MCF 10A (cell line): ENCODE results near the gene HNRNPA1. TPM values are rescaled to one million over a fixed set of nuclear protein-coding genes. Genes with fewer than 3 reads are reported as not detected.

ENCODE experiments used
- BruUV-seq: library from RNA; stranded (reverse); fragments of 400-500 nt; replicated peaks from 2 replicates; lab custom pipeline; 2021; lab: Mats Ljungman, UMichigan
- CTCF ChIA-PET: fragments of 300-600 bp; sonication (Branson Sonifier 250); formaldehyde crosslinking; extraction: SDS; loops from one replicate; lab custom pipeline; 2021; ENCODE audit warnings: antibody characterized with exemption, inconsistent platforms; lab: Yijun Ruan, JAX
- POLR2A ChIA-PET: fragments of 300-600, 350-650 bp; sonication (Branson Sonifier 250); formaldehyde crosslinking; extraction: SDS; loops from one replicate; lab custom pipeline; 2020; ENCODE audit warnings: antibody characterized with exemption, inconsistent platforms; lab: Yijun Ruan, JAX
- DNase-seq: peaks from one replicate; pipeline ENCODE4 v3.0.0-alpha.2; 2018; ENCODE audit not compliant: unreplicated experiment
- H3K27ac Mint-ChIP-seq: one replicate; pipeline ENCODE4 v1.8.0; 2022; ENCODE audit warnings: mild to moderate bottlenecking, low read depth, mixed read lengths; ENCODE audit not compliant: unreplicated experiment
- H3K27me3 Mint-ChIP-seq: one replicate; pipeline ENCODE4 v1.8.0; 2022; ENCODE audit warnings: mixed read lengths; ENCODE audit not compliant: insufficient read depth, unreplicated experiment
- H3K36me3 Mint-ChIP-seq: one replicate; pipeline ENCODE4 v1.8.0; 2022; ENCODE audit warnings: mild to moderate bottlenecking, moderate library complexity, mixed read lengths; ENCODE audit not compliant: insufficient read depth, unreplicated experiment
- H3K4me1 Mint-ChIP-seq: one replicate; pipeline ENCODE4 v1.8.0; 2022; ENCODE audit warnings: mixed read lengths; ENCODE audit not compliant: insufficient read depth, unreplicated experiment
- H3K4me3 Mint-ChIP-seq: one replicate; pipeline ENCODE4 v1.8.0; 2022; ENCODE audit warnings: mild to moderate bottlenecking, moderate library complexity, mixed read lengths; ENCODE audit not compliant: unreplicated experiment
- H3K9me3 Mint-ChIP-seq: one replicate; pipeline ENCODE4 v1.8.0; 2022; ENCODE audit warnings: mixed read lengths; ENCODE audit not compliant: unreplicated experiment
- CTCF ChIP-seq: fragments of 200-600 bp; IDR thresholded peaks from one replicate; pipeline ENCODE4 v1.8.0; 2022; ENCODE audit warnings: antibody characterized with exemption, mild to moderate bottlenecking; ENCODE audit not compliant: unreplicated experiment
- intact Hi-C: fragments of 100-400 bp; cut with micrococcal nuclease; formaldehyde crosslinking; loops from 2 replicates; pipeline ENCODE4 v1.14.1; 2022
- total RNA-seq: library from RNA; stranded (reverse); gene quantifications from 2 replicates; pipeline ENCODE4 v1.2.3, GENCODE V29; 2022

HNRNPA1 gene
- total RNA-seq, 1 experiment from 2014 or later: 1,435 TPM

- POLR2A ChIA-PET: interaction anchor here (1.5 to 6.4 kb wide), 3 partner anchors 8 to 32 kb away, joined by 3 to 65 read pairs (median 34); partner anchors contain the start of genes CBX5, COPZ1, HNRNPA1 and NFE2
- no TSS peak for BruUV-seq
- no peak for DNase-seq
- Mint-ChIP-seq H3K9me3 (no peaks in the 10 kb centered on the region), H3K4me1 (peaks cover 8% of the 10 kb centered on the region), H3K27ac (no peak overlapping the region), H3K36me3 (peaks cover 15% of the 10 kb centered on the region), H3K4me3 (no peak overlapping the region), H3K27me3 (no peaks in the 10 kb centered on the region)
- TF ChIP-seq CTCF: no peak
- CTCF ChIA-PET: interaction anchor here (0.6 to 6.2 kb wide), 22 partner anchors 8 to 876 kb away, joined by 3 to 57 read pairs (median 5); partner anchors contain the start of genes COPZ1 and NFE2
- intact Hi-C loops: no loop called here
Observed at GRCh38 chr12:54292083-54292930, 11.8 kb downstream of the HNRNPA1 start.

GRCh38 chr12:54292931-54293241 is 12.4 kb downstream of the HNRNPA1 start:
- no peak for TF ChIP-seq CTCF
- ChIA-PET CTCF (interaction anchor here (0.6 to 6.2 kb wide), 20 partner anchors 9 to 876 kb away, joined by 3 to 57 read pairs (median 6); partner anchors contain the start of genes COPZ1 and NFE2), POLR2A (interaction anchor here (0.9 to 6.4 kb wide), 4 partner anchors 9 to 66 kb away, joined by 3 to 65 read pairs (median 6); partner anchors contain the start of genes CBX5, COPZ1 and HNRNPA1)
- BruUV-seq: no TSS peak
- no peaks in the 10 kb centered on the region for H3K27me3 Mint-ChIP-seq
- H3K4me3 Mint-ChIP-seq: no peak overlapping the region
- no peak for DNase-seq
- peaks cover 5% of the 10 kb centered on the region for H3K4me1 Mint-ChIP-seq
- no peak overlapping the region for H3K27ac Mint-ChIP-seq
- intact Hi-C loops: no loop called here
- H3K9me3 Mint-ChIP-seq: no peaks in the 10 kb centered on the region
- peaks cover 15% of the 10 kb centered on the region for H3K36me3 Mint-ChIP-seq

GRCh38 chr12:54294152-54294952 is 13.8 kb downstream of the HNRNPA1 start:
- POLR2A ChIA-PET: interaction anchor here (3.7 to 6.4 kb wide), 2 partner anchors 14 to 31 kb away, joined by 10 to 65 read pairs; partner anchors contain the start of genes CBX5, COPZ1 and HNRNPA1
- Mint-ChIP-seq H3K36me3 (peaks cover 15% of the 10 kb centered on the region), H3K4me3 (no peak overlapping the region), H3K27ac (no peak overlapping the region), H3K9me3 (no peaks in the 10 kb centered on the region), H3K27me3 (no peaks in the 10 kb centered on the region), H3K4me1 (peaks cover 7% of the 10 kb centered on the region)
- CTCF ChIA-PET: interaction anchor here (0.6 to 6.2 kb wide), 28 partner anchors 7 to 466 kb away, joined by 3 to 57 read pairs (median 4); partner anchors contain the start of genes CBX5, COPZ1 and NFE2
- intact Hi-C loops: loop anchor here (1.0 kb wide), 2 partner anchors 30 to 66 kb away; no protein-coding TSS in a partner anchor
- TF ChIP-seq CTCF: peak; percentile 81
- peak; percentile 63 for DNase-seq
- BruUV-seq: no TSS peak
